ENCODE measurements around the gene ANXA5. TPM values are rescaled to one million over a fixed set of nuclear protein-coding genes. Genes with fewer than 3 reads are reported as not detected.

ANXA5 gene
- polyA plus RNA-seq, 1 experiment: 591 TPM

DNA sequence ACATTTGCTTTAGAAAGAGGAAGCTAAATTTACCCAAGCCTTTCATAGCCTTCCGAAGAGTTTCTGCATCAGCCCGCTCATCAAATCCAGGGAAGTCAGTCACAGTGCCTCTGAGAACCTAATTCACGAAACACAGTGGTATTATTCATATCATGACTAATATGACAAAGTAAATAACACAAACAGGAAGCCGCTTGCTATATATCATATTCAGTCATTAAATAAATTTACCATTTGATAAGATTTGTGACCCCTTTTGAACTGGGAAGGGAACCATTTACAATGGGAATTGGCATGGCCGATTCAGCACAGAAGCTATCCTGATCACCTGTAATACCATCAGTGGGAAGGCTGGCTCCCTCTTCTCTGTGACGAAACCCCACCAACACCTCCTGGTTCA lies 10.5 kb downstream of the ANXA5 start:
- DNase-seq (ENCODE audit: low read depth): no peak
- ChIA-PET CTCF (interaction anchor here (0.6 to 1.2 kb wide), 4 partner anchors 9 to 44 kb away, joined by 3 to 4 read pairs (median 4); no protein-coding TSS in a partner anchor), POLR2A (interaction anchor here (0.8 kb wide), 1 partner anchor 18 kb away, joined by 5 read pairs; no protein-coding TSS in a partner anchor)
- Histone ChIP-seq H3K36me3 (ENCODE audit: control insufficient read depth, insufficient read depth, low read length) (peaks cover 12% of the 10 kb centered on the region), H3K27me3 (ENCODE audit: control insufficient read depth, insufficient read depth, low read length) (no peaks in the 10 kb centered on the region), H3K4me3 (ENCODE audit: low read depth, low read length) (no peak overlapping the region)
- TF ChIP-seq, protein P1, sequence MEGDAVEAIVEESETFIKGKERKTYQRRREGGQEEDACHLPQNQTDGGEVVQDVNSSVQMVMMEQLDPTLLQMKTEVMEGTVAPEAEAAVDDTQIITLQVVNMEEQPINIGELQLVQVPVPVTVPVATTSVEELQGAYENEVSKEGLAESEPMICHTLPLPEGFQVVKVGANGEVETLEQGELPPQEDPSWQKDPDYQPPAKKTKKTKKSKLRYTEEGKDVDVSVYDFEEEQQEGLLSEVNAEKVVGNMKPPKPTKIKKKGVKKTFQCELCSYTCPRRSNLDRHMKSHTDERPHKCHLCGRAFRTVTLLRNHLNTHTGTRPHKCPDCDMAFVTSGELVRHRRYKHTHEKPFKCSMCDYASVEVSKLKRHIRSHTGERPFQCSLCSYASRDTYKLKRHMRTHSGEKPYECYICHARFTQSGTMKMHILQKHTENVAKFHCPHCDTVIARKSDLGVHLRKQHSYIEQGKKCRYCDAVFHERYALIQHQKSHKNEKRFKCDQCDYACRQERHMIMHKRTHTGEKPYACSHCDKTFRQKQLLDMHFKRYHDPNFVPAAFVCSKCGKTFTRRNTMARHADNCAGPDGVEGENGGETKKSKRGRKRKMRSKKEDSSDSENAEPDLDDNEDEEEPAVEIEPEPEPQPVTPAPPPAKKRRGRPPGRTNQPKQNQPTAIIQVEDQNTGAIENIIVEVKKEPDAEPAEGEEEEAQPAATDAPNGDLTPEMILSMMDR (IDR thresholded peaks at IDR 0.05; ENCODE audit: insufficient read depth, low read depth, low read length): no peak

DNA sequence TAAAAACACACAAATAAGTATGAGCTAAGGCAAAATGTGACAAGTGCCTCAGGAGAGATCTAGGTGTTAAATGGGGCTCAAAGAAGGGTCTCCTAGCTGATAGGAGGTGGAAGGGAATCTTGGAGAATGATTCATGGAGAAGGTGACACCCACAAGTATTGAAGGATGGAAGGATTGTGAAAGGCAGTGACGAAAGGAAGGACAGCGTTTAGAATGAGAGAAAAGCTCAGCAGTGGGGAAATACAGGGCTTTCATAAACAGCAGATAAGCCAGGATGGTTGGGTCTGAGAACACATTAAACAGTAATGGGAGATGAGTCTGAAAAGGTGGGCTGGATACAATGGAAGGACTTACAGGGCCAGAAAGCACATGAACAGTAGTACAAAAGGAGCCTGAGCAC lies 11.5 kb downstream of the ANXA5 start:
- peaks cover 18% of the 10 kb centered on the region for H3K36me3 ChIP-seq (ENCODE audit: control insufficient read depth, insufficient read depth, low read length)
- POLR2A ChIA-PET: no interaction called here
- DNase-seq (ENCODE audit: low read depth): no peak
- H3K27me3 ChIP-seq (ENCODE audit: control insufficient read depth, insufficient read depth, low read length): no peaks in the 10 kb centered on the region
- CTCF ChIA-PET: interaction anchor here (0.6 to 2.2 kb wide), 5 partner anchors 9 to 1956 kb away, joined by 3 to 6 read pairs (median 4); no protein-coding TSS in a partner anchor
- TF ChIP-seq, protein P1 (IDR thresholded peaks at IDR 0.05; ENCODE audit: insufficient read depth, low read depth, low read length): no peak
- H3K4me3 ChIP-seq (ENCODE audit: low read depth, low read length): no peak overlapping the region

- POLR2A ChIA-PET: no interaction called here
- TF ChIP-seq, protein P1 (IDR thresholded peaks at IDR 0.05; ENCODE audit: insufficient read depth, low read depth, low read length): no peak
- Histone ChIP-seq H3K36me3 (ENCODE audit: control insufficient read depth, insufficient read depth, low read length) (peaks cover 18% of the 10 kb centered on the region), H3K27me3 (ENCODE audit: control insufficient read depth, insufficient read depth, low read length) (no peaks in the 10 kb centered on the region), H3K4me3 (ENCODE audit: low read depth, low read length) (no peak overlapping the region)
- CTCF ChIA-PET: interaction anchor here (0.6 to 2.2 kb wide), 4 partner anchors 8 to 1955 kb away, joined by 3 to 6 read pairs (median 4); no protein-coding TSS in a partner anchor
- no peak for DNase-seq (ENCODE audit: low read depth)
Measured at GRCh38 chr4:121684561-121684960, 12.2 kb downstream of the ANXA5 start.

DNA sequence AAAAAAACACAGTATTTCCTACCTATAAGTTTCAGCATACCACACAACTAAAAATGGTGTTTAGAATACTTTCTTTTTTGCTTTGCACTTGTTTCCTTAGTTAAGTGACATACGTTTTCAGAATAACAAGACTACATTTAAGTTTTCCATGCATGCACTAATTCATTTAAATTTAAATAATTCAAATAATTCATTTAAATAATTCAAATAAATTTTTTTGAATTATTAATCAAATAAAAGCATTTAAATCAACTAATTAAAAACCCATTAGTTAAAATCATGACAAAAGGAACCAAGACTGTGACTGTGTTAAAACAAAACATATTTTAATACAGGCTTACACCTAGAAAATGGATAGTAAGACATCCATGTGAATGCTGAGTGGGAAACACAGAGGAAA lies 12.8 kb downstream of the ANXA5 start:
- ChIA-PET CTCF (interaction anchor here (2.2 kb wide), 1 partner anchor 52 kb away, joined by 6 read pairs; no protein-coding TSS in a partner anchor), POLR2A (no interaction called here)
- TF ChIP-seq, protein P1 (IDR thresholded peaks at IDR 0.05; ENCODE audit: insufficient read depth, low read depth, low read length): no peak
- no peak for DNase-seq (ENCODE audit: low read depth)
- peaks cover 18% of the 10 kb centered on the region for H3K36me3 ChIP-seq (ENCODE audit: control insufficient read depth, insufficient read depth, low read length)
- no peak overlapping the region for H3K4me3 ChIP-seq (ENCODE audit: low read depth, low read length)
- H3K27me3 ChIP-seq (ENCODE audit: control insufficient read depth, insufficient read depth, low read length): no peaks in the 10 kb centered on the region

GRCh38 chr4:121680571-121680970 lies 16.2 kb downstream of the ANXA5 start:
- H3K36me3 ChIP-seq (ENCODE audit: control insufficient read depth, insufficient read depth, low read length): peaks cover 16% of the 10 kb centered on the region
- TF ChIP-seq, protein P1 (IDR thresholded peaks at IDR 0.05; ENCODE audit: insufficient read depth, low read depth, low read length): no peak
- CTCF ChIA-PET: interaction anchor here (2.6 kb wide), 1 partner anchor 10 kb away, joined by 7 read pairs; no protein-coding TSS in a partner anchor
- POLR2A ChIA-PET: no interaction called here
- DNase-seq (ENCODE audit: low read depth): no peak
- no peaks in the 10 kb centered on the region for H3K27me3 ChIP-seq (ENCODE audit: control insufficient read depth, insufficient read depth, low read length)
- H3K4me3 ChIP-seq (ENCODE audit: low read depth, low read length): no peak overlapping the region

Measured in BJ (cell line).